HUES48 (cell line): Measurements from ENCODE around the gene DRC3.

Source experiments
- H3K27ac ChIP-seq: one replicate; pipeline ENCODE4 v1.7.0; 2013; ENCODE audit warnings: low read depth, low read length, inconsistent platforms
- H3K27me3 ChIP-seq: 2 replicates; pipeline ENCODE4 v1.6.1; 2013; ENCODE audit warnings: mild to moderate bottlenecking, low read length; ENCODE audit not compliant: control insufficient read depth, insufficient read depth
- H3K36me3 ChIP-seq: 2 replicates; pipeline ENCODE4 v1.6.1; 2013; ENCODE audit warnings: low read length; ENCODE audit not compliant: control insufficient read depth, insufficient read depth
- H3K4me1 ChIP-seq: 2 replicates; pipeline ENCODE4 v1.6.1; 2013; ENCODE audit warnings: mild to moderate bottlenecking, low read length; ENCODE audit not compliant: control insufficient read depth, insufficient read depth
- H3K4me3 ChIP-seq: 2 replicates; pipeline ENCODE4 v1.5.1; 2013; ENCODE audit warnings: mild to moderate bottlenecking, low read depth, low read length
- H3K9ac ChIP-seq: 2 replicates; pipeline ENCODE4 v1.6.1; 2013; ENCODE audit warnings: mild to moderate bottlenecking, low read depth, low read length, moderate library complexity
- H3K9me3 ChIP-seq: 2 replicates; pipeline ENCODE4 v1.6.1; 2013; ENCODE audit warnings: low read length; ENCODE audit not compliant: control insufficient read depth, insufficient read depth

Gene DRC3

GRCh38 chr17:17972126-17972951, at the start of gene DRC3, which contains the start of gene TOM1L2:
Gene DRC3 (plus strand): TSS chr17:17972862. CDS start chr17:17977599, 4,737 bp downstream.
Gene TOM1L2 (minus strand): TSS chr17:17972400. CDS start chr17:17972313, 87 bp downstream.
- no peaks in the 10 kb centered on the region for H3K9me3 ChIP-seq
- peak within 1 kb of the TSS; percentile 76 for H3K4me3 ChIP-seq
- H3K4me1 ChIP-seq: peaks cover 3% of the 10 kb centered on the region; the same call in 1 of the 2 replicates
- no peaks in the 10 kb centered on the region for H3K36me3 ChIP-seq
- no peaks in the 10 kb centered on the region for H3K27me3 ChIP-seq
- no peak within 1 kb of the TSS for H3K9ac ChIP-seq
- no peak within 1 kb of the TSS for H3K27ac ChIP-seq

DNA sequence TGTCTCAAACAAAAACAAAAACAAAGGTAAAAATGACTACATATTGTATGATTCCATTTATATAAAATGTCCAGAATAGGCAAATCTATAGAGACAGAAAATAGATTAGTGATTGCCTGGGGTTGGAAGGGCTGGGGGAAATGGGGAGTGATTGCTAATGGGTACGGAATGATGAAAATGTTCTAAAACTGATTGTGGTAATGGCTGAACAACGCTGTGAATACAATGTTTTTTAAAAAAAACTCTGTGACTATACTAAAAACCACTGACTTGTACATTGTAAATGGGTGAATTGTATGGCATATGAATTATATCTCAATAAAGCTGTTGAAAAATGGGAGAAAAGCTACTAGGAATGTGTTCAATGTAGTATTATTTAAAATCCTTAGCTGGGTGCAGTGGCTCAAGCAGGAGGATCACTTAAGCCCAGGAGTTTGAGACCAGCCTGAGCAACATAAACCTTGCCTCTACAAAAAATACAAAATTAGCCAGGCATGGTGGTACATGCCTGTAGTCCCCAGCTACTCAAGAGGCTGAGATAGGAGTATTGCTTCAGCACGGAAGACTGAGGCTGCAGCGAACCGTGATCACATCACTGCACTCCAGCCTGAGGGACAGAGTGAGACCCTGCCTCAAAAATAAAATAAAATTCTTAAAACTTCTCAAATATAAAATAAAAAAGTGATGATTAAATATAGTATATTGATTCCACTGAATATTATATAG, 48.4 kb upstream of the DRC3 start:
- Histone ChIP-seq H3K9me3 (no peaks in the 10 kb centered on the region), H3K36me3 (no peaks in the 10 kb centered on the region), H3K27ac (no peak overlapping the region), H3K27me3 (no peaks in the 10 kb centered on the region), H3K4me1 (peaks cover 36% of the 10 kb centered on the region), H3K9ac (no peak overlapping the region), H3K4me3 (no peak overlapping the region)

- no peak overlapping the region for H3K4me3 ChIP-seq
- H3K4me1 ChIP-seq: peaks cover 30% of the 10 kb centered on the region
- no peak overlapping the region for H3K9ac ChIP-seq
- no peaks in the 10 kb centered on the region for H3K27me3 ChIP-seq
- no peaks in the 10 kb centered on the region for H3K9me3 ChIP-seq
- no peaks in the 10 kb centered on the region for H3K36me3 ChIP-seq
- H3K27ac ChIP-seq: no peak overlapping the region
Observed at GRCh38 chr17:17924857-17925250, 47.8 kb upstream of the DRC3 start.

- no peaks in the 10 kb centered on the region for H3K27me3 ChIP-seq
- H3K4me3 ChIP-seq: no peak overlapping the region
- no peaks in the 10 kb centered on the region for H3K36me3 ChIP-seq
- H3K4me1 ChIP-seq: peaks cover 26% of the 10 kb centered on the region
- H3K9ac ChIP-seq: no peak overlapping the region
- H3K27ac ChIP-seq: no peak overlapping the region
- no peaks in the 10 kb centered on the region for H3K9me3 ChIP-seq
Observed at GRCh38 chr17:17926036-17926435, 46.6 kb upstream of the DRC3 start.

DNA sequence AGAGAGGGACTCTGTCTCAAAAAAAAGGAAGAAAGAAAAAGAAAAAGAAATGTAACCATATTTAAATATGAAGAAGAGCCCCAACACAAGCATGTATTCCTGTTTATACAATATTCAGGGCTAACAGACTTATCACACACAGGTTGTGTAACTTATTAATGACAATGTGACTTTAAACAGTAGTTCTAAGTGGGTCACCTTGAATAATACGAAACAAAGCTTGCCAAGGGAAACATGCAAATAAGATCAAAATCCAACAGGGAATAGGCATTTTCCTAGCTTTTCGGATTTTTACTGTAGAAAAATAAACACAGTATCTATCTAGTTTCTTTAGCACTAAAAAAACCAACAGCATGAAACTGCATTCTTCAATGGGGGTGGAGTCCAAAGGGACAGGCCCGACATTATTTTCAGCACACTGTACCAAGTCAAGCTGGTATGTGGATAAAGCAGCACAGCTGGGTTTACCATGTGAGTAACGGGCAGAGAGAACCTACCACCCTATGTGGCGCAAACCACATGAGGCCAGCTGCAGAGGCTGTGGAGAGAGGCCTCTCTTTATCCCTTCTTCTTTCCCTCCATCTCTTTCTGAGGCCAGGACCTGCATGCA, 45.7 kb upstream of the DRC3 start:
- Histone ChIP-seq H3K9ac (no peak overlapping the region), H3K9me3 (no peaks in the 10 kb centered on the region), H3K27ac (no peak overlapping the region), H3K4me1 (peaks cover 18% of the 10 kb centered on the region), H3K4me3 (no peak overlapping the region), H3K27me3 (no peaks in the 10 kb centered on the region), H3K36me3 (no peaks in the 10 kb centered on the region)

GRCh38 chr17:17928398-17929287, 44.0 kb upstream of the DRC3 start:
- Histone ChIP-seq H3K4me1 (peaks cover 8% of the 10 kb centered on the region), H3K9me3 (no peaks in the 10 kb centered on the region), H3K4me3 (no peak overlapping the region), H3K27me3 (no peaks in the 10 kb centered on the region), H3K9ac (no peak overlapping the region), H3K36me3 (no peaks in the 10 kb centered on the region), H3K27ac (no peak overlapping the region)

- Histone ChIP-seq H3K27ac (no peak overlapping the region), H3K9me3 (no peaks in the 10 kb centered on the region), H3K27me3 (no peaks in the 10 kb centered on the region), H3K4me1 (peaks cover 8% of the 10 kb centered on the region), H3K4me3 (no peak overlapping the region), H3K36me3 (no peaks in the 10 kb centered on the region), H3K9ac (no peak overlapping the region)
Observed at GRCh38 chr17:17929655-17930380, 42.8 kb upstream of the DRC3 start.

DNA sequence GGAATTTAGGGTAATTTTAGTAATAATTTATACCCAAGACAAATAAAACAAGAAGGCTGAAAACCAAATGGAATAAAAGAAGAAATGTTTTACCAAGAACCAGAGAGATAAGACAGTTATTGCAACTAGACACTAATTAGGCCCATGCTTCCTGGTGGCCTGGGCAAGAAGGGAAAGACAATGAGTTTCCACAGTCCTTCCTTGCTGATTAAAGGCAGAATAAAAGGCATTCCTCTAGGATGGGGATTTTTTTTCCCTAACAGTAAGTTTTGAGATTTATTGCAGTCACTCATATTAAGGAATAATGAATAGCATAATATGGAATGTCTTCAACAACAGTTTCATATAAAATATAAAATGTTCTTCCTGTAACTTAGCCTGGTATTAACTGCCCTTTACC, 42.0 kb upstream of the DRC3 start:
- no peak overlapping the region for H3K4me3 ChIP-seq
- H3K9ac ChIP-seq: no peak overlapping the region
- H3K36me3 ChIP-seq: no peaks in the 10 kb centered on the region
- H3K27ac ChIP-seq: no peak overlapping the region
- H3K4me1 ChIP-seq: peaks cover 8% of the 10 kb centered on the region
- no peaks in the 10 kb centered on the region for H3K9me3 ChIP-seq
- H3K27me3 ChIP-seq: no peaks in the 10 kb centered on the region

DNA sequence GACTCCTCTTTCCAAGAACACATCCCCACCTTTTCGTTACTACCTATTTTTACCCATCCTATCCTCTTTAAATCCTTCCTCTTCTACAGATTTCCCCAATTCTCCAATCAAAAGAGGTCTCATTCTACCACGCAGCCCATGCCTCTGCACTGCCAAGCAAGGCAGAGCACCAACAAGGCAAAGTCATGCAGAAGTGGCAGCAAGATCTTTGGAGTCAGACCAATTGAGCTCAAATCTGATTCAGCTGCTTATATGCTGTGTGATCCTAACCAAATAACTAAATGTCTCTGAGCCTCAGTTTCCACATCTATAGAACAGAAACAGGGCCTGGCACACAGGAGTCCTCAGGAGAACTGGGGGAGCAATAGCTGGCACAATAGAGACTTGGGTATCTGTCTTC, 41.5 kb upstream of the DRC3 start:
- Histone ChIP-seq H3K9ac (no peak overlapping the region), H3K4me3 (no peak overlapping the region), H3K36me3 (no peaks in the 10 kb centered on the region), H3K9me3 (no peaks in the 10 kb centered on the region), H3K27ac (no peak overlapping the region), H3K27me3 (no peaks in the 10 kb centered on the region), H3K4me1 (peaks cover 8% of the 10 kb centered on the region)

DNA sequence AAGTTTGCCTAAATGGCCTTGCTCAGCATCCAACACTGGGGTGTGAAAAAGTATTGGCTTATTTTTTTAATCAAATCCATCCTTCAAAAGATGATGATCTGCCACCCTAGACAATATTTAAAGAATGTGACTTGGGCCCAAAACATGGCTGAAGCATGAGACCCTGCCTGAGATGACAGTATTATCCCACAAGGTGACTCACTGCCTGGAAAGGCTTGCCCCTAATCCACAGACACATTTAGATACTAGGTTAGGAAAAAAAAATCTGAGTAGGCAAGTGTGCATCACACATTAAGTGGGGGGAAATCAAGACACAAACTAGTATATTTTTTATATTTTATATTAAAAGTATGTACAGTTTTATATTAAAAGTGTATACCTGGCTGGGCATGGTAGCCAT, 38.9 kb upstream of the DRC3 start:
- Histone ChIP-seq H3K27me3 (no peaks in the 10 kb centered on the region), H3K4me3 (no peak overlapping the region), H3K36me3 (no peaks in the 10 kb centered on the region), H3K9ac (no peak overlapping the region), H3K4me1 (peaks cover 9% of the 10 kb centered on the region), H3K27ac (no peak overlapping the region), H3K9me3 (no peaks in the 10 kb centered on the region)
